Dermis lymphatic vessel endothelial cell (primary cell): ENCODE measurements around the gene NADK2. TPM values are rescaled to one million over a fixed set of nuclear protein-coding genes. Genes with fewer than 3 reads are reported as not detected.

Experiments used
- total RNA-seq: library from RNA; depleted of rRNA; stranded (reverse); fragments of >200 nt; gene quantifications from 2 replicates; pipeline ENCODE4 v1.2.1, GENCODE V29; 2014

Gene NADK2
- 24.4 and 24.8 TPM in 2 replicates for total RNA-seq

GRCh38 chr5:36241631-36242533, at the start of gene NADK2:
Gene NADK2 (minus strand): TSS chr5:36241925. CDS start chr5:36241798, 127 bp downstream.

GRCh38 chr5:36151434-36152323, 90.0 kb downstream of the NADK2 start, which contains the start of the genes LMBRD2 and SKP2:
Gene LMBRD2 (minus strand): TSS chr5:36151887. CDS start chr5:36143349, 8,538 bp downstream.
Gene SKP2 (plus strand): TSS chr5:36152111. CDS start chr5:36152263, 152 bp downstream.

Other genes with a start within 250 kb of the NADK2 start
- not detected in 2 replicates for gene UGT3A2, start 175.0 kb downstream of the NADK2 start, total RNA-seq
- 8.0 and 8.5 TPM in 2 replicates for gene LMBRD2, start 90.0 kb downstream of the NADK2 start, total RNA-seq
- 10.2 and 17.9 TPM in 2 replicates for gene SKP2, start 89.8 kb downstream of the NADK2 start, total RNA-seq
- under 0.01 and 0.09 TPM in 2 replicates for gene RANBP3L, start 60.0 kb upstream of the NADK2 start, total RNA-seq